Hepatocyte (in vitro differentiated cells): ENCODE data around the gene PSME1.

ENCODE experiments used
- EZH2 ChIP-seq: fragments of 200-600 bp; sonication (generic); IDR thresholded peaks from 2 replicates; pipeline ENCODE4 v1.6.1; 2016; ENCODE audit warnings: antibody characterized with exemption, mild to moderate bottlenecking, borderline replicate concordance
- EZH2phosphoT487 ChIP-seq: fragments of 200-600 bp; sonication (generic); IDR thresholded peaks from one replicate; pipeline ENCODE4 v1.6.1; 2018; ENCODE audit warnings: antibody characterized with exemption, mild to moderate bottlenecking, low read depth, moderate library complexity; ENCODE audit not compliant: unreplicated experiment, severe bottlenecking
- TF ChIP-seq, protein P1 (sequence below): fragments of 200-600 bp; sonication (generic); IDR thresholded peaks from 2 replicates; pipeline ENCODE4 v1.5.1; 2016; ENCODE audit warnings: antibody characterized with exemption, mild to moderate bottlenecking; ENCODE audit not compliant: poor library complexity

DNA sequence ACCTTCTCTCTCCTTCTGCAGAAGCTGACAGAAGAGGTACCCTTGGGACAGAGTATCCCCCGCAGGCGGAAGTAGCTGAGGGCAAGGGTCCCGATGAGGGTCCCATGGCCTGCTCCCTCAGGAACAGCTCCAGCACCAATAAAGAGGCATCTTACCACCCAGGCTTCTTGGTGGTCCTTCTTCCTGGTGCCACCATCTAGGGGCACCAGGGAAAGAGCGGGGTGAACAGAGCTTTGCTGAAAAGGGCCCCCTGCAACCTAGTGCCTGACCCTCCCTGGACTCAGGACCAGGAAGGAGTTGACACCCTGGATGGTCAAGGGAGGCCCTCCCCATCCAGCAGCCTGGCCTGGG lies 24.5 kb downstream of the PSME1 start:
- TF ChIP-seq, protein P1, sequence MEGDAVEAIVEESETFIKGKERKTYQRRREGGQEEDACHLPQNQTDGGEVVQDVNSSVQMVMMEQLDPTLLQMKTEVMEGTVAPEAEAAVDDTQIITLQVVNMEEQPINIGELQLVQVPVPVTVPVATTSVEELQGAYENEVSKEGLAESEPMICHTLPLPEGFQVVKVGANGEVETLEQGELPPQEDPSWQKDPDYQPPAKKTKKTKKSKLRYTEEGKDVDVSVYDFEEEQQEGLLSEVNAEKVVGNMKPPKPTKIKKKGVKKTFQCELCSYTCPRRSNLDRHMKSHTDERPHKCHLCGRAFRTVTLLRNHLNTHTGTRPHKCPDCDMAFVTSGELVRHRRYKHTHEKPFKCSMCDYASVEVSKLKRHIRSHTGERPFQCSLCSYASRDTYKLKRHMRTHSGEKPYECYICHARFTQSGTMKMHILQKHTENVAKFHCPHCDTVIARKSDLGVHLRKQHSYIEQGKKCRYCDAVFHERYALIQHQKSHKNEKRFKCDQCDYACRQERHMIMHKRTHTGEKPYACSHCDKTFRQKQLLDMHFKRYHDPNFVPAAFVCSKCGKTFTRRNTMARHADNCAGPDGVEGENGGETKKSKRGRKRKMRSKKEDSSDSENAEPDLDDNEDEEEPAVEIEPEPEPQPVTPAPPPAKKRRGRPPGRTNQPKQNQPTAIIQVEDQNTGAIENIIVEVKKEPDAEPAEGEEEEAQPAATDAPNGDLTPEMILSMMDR = no peak
- TF ChIP-seq EZH2 = no peak
- TF ChIP-seq EZH2phosphoT487 = no peak
